GM23338 (cell line): ENCODE data around the gene ZNF331. TPM values are rescaled to one million over a fixed set of nuclear protein-coding genes. Genes with fewer than 3 reads are reported as not detected.

Source experiments
- ATAC-seq: fragments of 200-7000 bp; cut with Tn5 transposase; 3 replicates; pipeline ENCODE4 v1.9.1; 2020
- DNase-seq: peaks from one replicate; pipeline ENCODE4 v3.0.0-alpha.2; 2015; ENCODE audit warnings: low spot score
- H2AFZ ChIP-seq: fragments of 200-600 bp; sonication (generic); 2 replicates; pipeline ENCODE4 v1.8.0; 2016; ENCODE audit warnings: antibody characterized with exemption, mild to moderate bottlenecking, moderate library complexity
- H3F3A ChIP-seq: fragments of 200-600 bp; sonication (generic); replicated peaks from 2 replicates; pipeline ENCODE4 v1.8.0; 2017; ENCODE audit warnings: antibody characterized with exemption, mixed run types, low read depth
- H3K27ac ChIP-seq: fragments of 200-600 bp; sonication (generic); 2 replicates; pipeline ENCODE4 v1.6.1; 2016; ENCODE audit warnings: low read depth
- H3K27me3 ChIP-seq: fragments of 200-600 bp; sonication (generic); 2 replicates; pipeline ENCODE4 v1.8.0; 2016; ENCODE audit warnings: mild to moderate bottlenecking, mixed run types, moderate library complexity; ENCODE audit not compliant: insufficient read depth
- H3K36me3 ChIP-seq: fragments of 200-600 bp; sonication (generic); 2 replicates; pipeline ENCODE4 v1.8.0; 2016; ENCODE audit warnings: mild to moderate bottlenecking; ENCODE audit not compliant: insufficient read depth
- H3K4me1 ChIP-seq: fragments of 200-600 bp; sonication (generic); 2 replicates; pipeline ENCODE4 v1.8.0; 2016; ENCODE audit warnings: mild to moderate bottlenecking, moderate library complexity; ENCODE audit not compliant: insufficient read depth
- H3K4me2 ChIP-seq: fragments of 200-600 bp; sonication (generic); 2 replicates; pipeline ENCODE4 v1.7.1; 2017; ENCODE audit warnings: mixed run types
- H3K4me3 ChIP-seq: fragments of 200-600 bp; sonication (generic); 2 replicates; pipeline ENCODE4 v1.6.1; 2016; ENCODE audit warnings: mixed run types
- H3K79me2 ChIP-seq: fragments of 200-600 bp; sonication (generic); replicated peaks from 2 replicates; pipeline ENCODE4 v1.8.0; 2017; ENCODE audit warnings: mild to moderate bottlenecking; ENCODE audit not compliant: insufficient read depth
- H3K9me2 ChIP-seq: fragments of 200-600 bp; sonication (generic); 2 replicates; pipeline ENCODE4 v1.8.0; 2017; ENCODE audit not compliant: insufficient read depth
- H4K20me1 ChIP-seq: fragments of 200-600 bp; sonication (generic); replicated peaks from 2 replicates; pipeline ENCODE4 v1.8.0; 2017; ENCODE audit warnings: mild to moderate bottlenecking; ENCODE audit not compliant: insufficient read depth
- H3K27ac Mint-ChIP-seq: 2 replicates; pipeline ENCODE4 v1.8.0; 2020; ENCODE audit warnings: inconsistent platforms, mild to moderate bottlenecking, moderate library complexity, mixed read lengths
- H3K27me3 Mint-ChIP-seq: 3 replicates; pipeline ENCODE4 v1.8.0; 2022; ENCODE audit warnings: low read depth, mild to moderate bottlenecking, moderate library complexity, mixed read lengths, inconsistent platforms; ENCODE audit not compliant: insufficient read depth, poor library complexity
- H3K36me3 Mint-ChIP-seq: 3 replicates; pipeline ENCODE4 v1.8.0; 2021; ENCODE audit warnings: low read depth, mild to moderate bottlenecking, inconsistent platforms, moderate library complexity, mixed read lengths
- H3K4me1 Mint-ChIP-seq: 3 replicates; pipeline ENCODE4 v1.8.0; 2020; ENCODE audit warnings: mild to moderate bottlenecking, inconsistent platforms, mixed read lengths
- H3K4me3 Mint-ChIP-seq: 3 replicates; pipeline ENCODE4 v1.8.0; 2021; ENCODE audit warnings: moderate library complexity, mild to moderate bottlenecking, inconsistent platforms, mixed read lengths
- H3K9me3 Mint-ChIP-seq: 3 replicates; pipeline ENCODE4 v1.8.0; 2020; ENCODE audit warnings: moderate library complexity, mild to moderate bottlenecking, inconsistent platforms, mixed read lengths
- CREB1 ChIP-seq: fragments of 250-450 bp; sonication (Bioruptor Pico); IDR thresholded peaks from 2 replicates; pipeline ENCODE4 v1.5.0; 2020; ENCODE audit warnings: low read depth, mild to moderate bottlenecking, moderate library complexity
- CTCF ChIP-seq, 2 experiments: fragments of 200-600 bp in 1 of 2; sonication (generic) in 1 of 2; conservative IDR thresholded peaks; 2 replicates each; pipeline versions ENCODE4 v1.5.1 to v1.6.1; 2016 to 2017; ENCODE audit warnings: antibody characterized with exemption in 2 of 2, low read depth in 2 of 2, mild to moderate bottlenecking in 2 of 2, moderate library complexity in 1 of 2
- EZH2 ChIP-seq: fragments of 200-600 bp; sonication (generic); IDR thresholded peaks from one replicate; pipeline ENCODE4 v1.8.0; 2017; ENCODE audit warnings: antibody characterized with exemption, mild to moderate bottlenecking, low read depth; ENCODE audit not compliant: unreplicated experiment
- EZH2phosphoT487 ChIP-seq: fragments of 200-600 bp; sonication (generic); IDR thresholded peaks from one replicate; pipeline ENCODE4 v1.8.1; 2018; ENCODE audit warnings: antibody characterized with exemption; ENCODE audit not compliant: unreplicated experiment
- JUNB ChIP-seq: IDR thresholded peaks from one replicate; pipeline ENCODE4 v1.6.1; 2016; ENCODE audit warnings: antibody characterized with exemption; ENCODE audit not compliant: unreplicated experiment
- NANOG ChIP-seq: IDR thresholded peaks from 2 replicates; pipeline ENCODE4 v1.6.1; 2016; ENCODE audit warnings: antibody characterized with exemption, borderline replicate concordance
- POLR2AphosphoS5 ChIP-seq: IDR thresholded peaks from 2 replicates; pipeline ENCODE4 v1.6.1; 2016; ENCODE audit warnings: antibody characterized with exemption, low read depth
- STAT1 ChIP-seq: IDR thresholded peaks from one replicate; pipeline ENCODE4 v1.6.1; 2016; ENCODE audit warnings: antibody characterized with exemption; ENCODE audit not compliant: unreplicated experiment
- ZNF114 ChIP-seq: fragments of 250-450 bp; sonication (Bioruptor Pico); IDR thresholded peaks from 2 replicates; pipeline ENCODE4 v1.5.0; 2020; ENCODE audit warnings: mild to moderate bottlenecking, moderate library complexity
- ZNF331 ChIP-seq: fragments of 250-450 bp; sonication (Bioruptor Pico); IDR thresholded peaks from 2 replicates; pipeline ENCODE4 v1.5.0; 2020; ENCODE audit warnings: low read depth, mild to moderate bottlenecking, moderate library complexity
- ZNF462 ChIP-seq: fragments of 250-450 bp; sonication (Bioruptor Pico); IDR thresholded peaks from 2 replicates; pipeline ENCODE4 v1.5.0; 2020; ENCODE audit warnings: mild to moderate bottlenecking, moderate library complexity
- polyA plus RNA-seq: library from polyadenylated mRNA; unstranded; fragments of >200 nt; fragmentation: Nextera tagmentation; extraction: Ambion mirVana; gene quantifications from 2 replicates; pipeline ENCODE4 v1.2.1, GENCODE V29; 2016
- total RNA-seq: library from RNA; depleted of rRNA; stranded (reverse); fragments of >200 nt; shearing (Covaris generic); gene quantifications from 2 replicates; pipeline ENCODE4 v1.2.3, GENCODE V29; 2014
- TF ChIP-seq, protein P1 (sequence below): IDR thresholded peaks from one replicate; pipeline ENCODE4 v1.6.1; 2018; ENCODE audit warnings: antibody characterized with exemption; ENCODE audit not compliant: unreplicated experiment
- TF ChIP-seq, protein P2 (sequence below): IDR thresholded peaks from 2 replicates; pipeline ENCODE4 v1.6.1; 2016; ENCODE audit warnings: antibody characterized with exemption

The ZNF331 gene
- total and polyA plus RNA-seq, 2 experiments from 2014 or later, result 36.2 to 46.5 TPM

DNA sequence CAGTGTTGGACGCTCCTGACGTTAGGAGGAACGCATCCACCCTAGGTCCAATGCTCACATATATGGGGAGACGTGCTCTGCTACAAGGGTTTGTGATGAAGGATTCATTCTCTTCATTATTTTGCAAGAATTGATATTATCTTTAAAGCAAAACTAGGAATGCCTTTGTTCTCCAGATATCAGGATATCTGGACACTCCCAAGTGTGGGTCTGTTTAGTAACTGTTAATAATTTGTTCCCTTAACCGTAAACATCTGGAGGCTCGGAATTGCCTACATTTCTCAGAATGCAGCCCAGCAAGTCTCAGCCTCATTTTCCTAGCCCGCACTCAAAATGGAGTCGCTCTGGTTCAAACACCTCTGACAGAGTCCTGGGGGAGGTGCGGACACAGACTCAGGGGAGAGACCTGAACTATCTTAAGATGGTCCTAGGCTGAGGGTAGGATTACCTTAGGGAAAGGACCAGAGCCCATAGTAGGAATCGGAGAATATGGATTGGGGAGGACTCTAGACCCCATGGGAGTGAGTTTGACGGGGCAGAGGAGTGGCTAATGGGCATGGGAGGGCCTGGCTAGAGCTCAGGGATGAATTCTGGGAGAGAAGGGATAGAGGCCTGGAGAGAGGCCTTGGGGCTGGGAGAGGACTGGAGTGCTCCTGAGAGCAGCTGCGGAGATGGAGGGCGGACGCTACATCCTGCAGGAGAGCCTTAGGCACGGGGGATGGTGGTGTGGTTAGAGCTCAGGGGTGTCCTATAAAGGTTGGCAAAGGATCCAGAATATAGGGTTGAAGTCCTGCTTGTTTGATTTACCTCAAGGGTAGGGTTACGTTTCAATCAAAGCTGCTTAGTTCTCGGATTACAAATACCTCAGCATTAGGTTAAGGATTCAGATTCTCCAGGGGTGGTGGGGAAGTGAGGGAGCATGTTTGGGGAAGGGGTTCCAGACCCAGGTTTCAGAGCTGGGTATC is 43.2 kb downstream of the ZNF331 start:
- peaks cover 56% of the 10 kb centered on the region for H3K36me3 Mint-ChIP-seq
- no peaks in the 10 kb centered on the region for H3K9me2 ChIP-seq
- peaks cover 10% of the 10 kb centered on the region for H3K4me1 ChIP-seq
- H3K27me3 ChIP-seq, result no peaks in the 10 kb centered on the region
- H3F3A ChIP-seq, result 0 out of 2 replicates have a peak, but pooled peaks cover 3% of the 10 kb centered on the region
- peak overlapping the region; percentile 35; the same call in 1 of the 2 replicates for H2AFZ ChIP-seq
- no peaks in the 10 kb centered on the region for H4K20me1 ChIP-seq
- peaks cover 13% of the 10 kb centered on the region for H3K27me3 Mint-ChIP-seq
- H3K79me2 ChIP-seq, result no peaks in the 10 kb centered on the region
- TF ChIP-seq ZNF331 (CRISPR knock-in tag) (no peak), JUNB (no peak), ZNF114 (CRISPR knock-in tag) (no peak), ZNF462 (CRISPR knock-in tag) (no peak), POLR2AphosphoS5 (no peak), CREB1 (CRISPR knock-in tag) (no peak), EZH2phosphoT487 (no peak), CTCF (conservative IDR thresholded peaks at IDR 0.05; ENCODE audit: low read depth in 2 of 2) (no peak), STAT1 (no peak), NANOG (no peak), EZH2 (no peak)
- TF ChIP-seq, protein P1, sequence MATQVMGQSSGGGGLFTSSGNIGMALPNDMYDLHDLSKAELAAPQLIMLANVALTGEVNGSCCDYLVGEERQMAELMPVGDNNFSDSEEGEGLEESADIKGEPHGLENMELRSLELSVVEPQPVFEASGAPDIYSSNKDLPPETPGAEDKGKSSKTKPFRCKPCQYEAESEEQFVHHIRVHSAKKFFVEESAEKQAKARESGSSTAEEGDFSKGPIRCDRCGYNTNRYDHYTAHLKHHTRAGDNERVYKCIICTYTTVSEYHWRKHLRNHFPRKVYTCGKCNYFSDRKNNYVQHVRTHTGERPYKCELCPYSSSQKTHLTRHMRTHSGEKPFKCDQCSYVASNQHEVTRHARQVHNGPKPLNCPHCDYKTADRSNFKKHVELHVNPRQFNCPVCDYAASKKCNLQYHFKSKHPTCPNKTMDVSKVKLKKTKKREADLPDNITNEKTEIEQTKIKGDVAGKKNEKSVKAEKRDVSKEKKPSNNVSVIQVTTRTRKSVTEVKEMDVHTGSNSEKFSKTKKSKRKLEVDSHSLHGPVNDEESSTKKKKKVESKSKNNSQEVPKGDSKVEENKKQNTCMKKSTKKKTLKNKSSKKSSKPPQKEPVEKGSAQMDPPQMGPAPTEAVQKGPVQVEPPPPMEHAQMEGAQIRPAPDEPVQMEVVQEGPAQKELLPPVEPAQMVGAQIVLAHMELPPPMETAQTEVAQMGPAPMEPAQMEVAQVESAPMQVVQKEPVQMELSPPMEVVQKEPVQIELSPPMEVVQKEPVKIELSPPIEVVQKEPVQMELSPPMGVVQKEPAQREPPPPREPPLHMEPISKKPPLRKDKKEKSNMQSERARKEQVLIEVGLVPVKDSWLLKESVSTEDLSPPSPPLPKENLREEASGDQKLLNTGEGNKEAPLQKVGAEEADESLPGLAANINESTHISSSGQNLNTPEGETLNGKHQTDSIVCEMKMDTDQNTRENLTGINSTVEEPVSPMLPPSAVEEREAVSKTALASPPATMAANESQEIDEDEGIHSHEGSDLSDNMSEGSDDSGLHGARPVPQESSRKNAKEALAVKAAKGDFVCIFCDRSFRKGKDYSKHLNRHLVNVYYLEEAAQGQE, result no peak
- TF ChIP-seq, protein P2, sequence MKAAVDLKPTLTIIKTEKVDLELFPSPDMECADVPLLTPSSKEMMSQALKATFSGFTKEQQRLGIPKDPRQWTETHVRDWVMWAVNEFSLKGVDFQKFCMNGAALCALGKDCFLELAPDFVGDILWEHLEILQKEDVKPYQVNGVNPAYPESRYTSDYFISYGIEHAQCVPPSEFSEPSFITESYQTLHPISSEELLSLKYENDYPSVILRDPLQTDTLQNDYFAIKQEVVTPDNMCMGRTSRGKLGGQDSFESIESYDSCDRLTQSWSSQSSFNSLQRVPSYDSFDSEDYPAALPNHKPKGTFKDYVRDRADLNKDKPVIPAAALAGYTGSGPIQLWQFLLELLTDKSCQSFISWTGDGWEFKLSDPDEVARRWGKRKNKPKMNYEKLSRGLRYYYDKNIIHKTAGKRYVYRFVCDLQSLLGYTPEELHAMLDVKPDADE, result no peak
- peak; percentile 58 for DNase-seq
- peak overlapping the region; percentile 59 for H3K4me2 ChIP-seq
- peak; percentile 65 for ATAC-seq
- H3K36me3 ChIP-seq, result peaks cover 24% of the 10 kb centered on the region
- peaks cover 61% of the 10 kb centered on the region for H3K9me3 Mint-ChIP-seq
- H3K27ac ChIP-seq, result peak overlapping the region; percentile 81
- peak overlapping the region; percentile 15; the same call in 1 of the 2 replicates for H3K4me3 ChIP-seq
- H3K4me3 Mint-ChIP-seq, result no peak overlapping the region
- H3K4me1 Mint-ChIP-seq, result peaks cover 12% of the 10 kb centered on the region
- peak overlapping the region; percentile 77; the same call in 1 of the 2 replicates for H3K27ac Mint-ChIP-seq
